ENCODE measurements around the gene DHRS3. TPM values are rescaled to one million over a fixed set of nuclear protein-coding genes. Genes with fewer than 3 reads are reported as not detected.

Gene DHRS3
- total and polyA plus RNA-seq, 2 donors (not counting 1 experiment from before 2014, with no cell fraction given), result 8.4 to 36.8 TPM

- H3K4me2 ChIP-seq (ENCODE audit: extremely low read depth, insufficient read depth, low read length), result no peak overlapping the region
- no peaks in the 10 kb centered on the region for H3K36me3 ChIP-seq (ENCODE audit: control insufficient read depth, insufficient read depth, low read length)
- H3K9me3 ChIP-seq (ENCODE audit: control insufficient read depth, insufficient read depth, low read depth, low read length), result no peaks in the 10 kb centered on the region
- TF ChIP-seq EZH2 (IDR thresholded peaks at IDR 0.05; ENCODE audit: low read length, missing control alignments), result no peak
- TF ChIP-seq, protein P1, sequence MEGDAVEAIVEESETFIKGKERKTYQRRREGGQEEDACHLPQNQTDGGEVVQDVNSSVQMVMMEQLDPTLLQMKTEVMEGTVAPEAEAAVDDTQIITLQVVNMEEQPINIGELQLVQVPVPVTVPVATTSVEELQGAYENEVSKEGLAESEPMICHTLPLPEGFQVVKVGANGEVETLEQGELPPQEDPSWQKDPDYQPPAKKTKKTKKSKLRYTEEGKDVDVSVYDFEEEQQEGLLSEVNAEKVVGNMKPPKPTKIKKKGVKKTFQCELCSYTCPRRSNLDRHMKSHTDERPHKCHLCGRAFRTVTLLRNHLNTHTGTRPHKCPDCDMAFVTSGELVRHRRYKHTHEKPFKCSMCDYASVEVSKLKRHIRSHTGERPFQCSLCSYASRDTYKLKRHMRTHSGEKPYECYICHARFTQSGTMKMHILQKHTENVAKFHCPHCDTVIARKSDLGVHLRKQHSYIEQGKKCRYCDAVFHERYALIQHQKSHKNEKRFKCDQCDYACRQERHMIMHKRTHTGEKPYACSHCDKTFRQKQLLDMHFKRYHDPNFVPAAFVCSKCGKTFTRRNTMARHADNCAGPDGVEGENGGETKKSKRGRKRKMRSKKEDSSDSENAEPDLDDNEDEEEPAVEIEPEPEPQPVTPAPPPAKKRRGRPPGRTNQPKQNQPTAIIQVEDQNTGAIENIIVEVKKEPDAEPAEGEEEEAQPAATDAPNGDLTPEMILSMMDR (conservative IDR thresholded peaks at IDR 0.05 in 1 of 2, IDR thresholded peaks at IDR 0.05 in 1 of 2; ENCODE audit: low read depth in 1 of 2, low read length in 2 of 2), result no peak
- DNase-seq (ENCODE audit: low read depth in 2 of 2), result peak in 1 of 2 donors; percentile 78
- no peak overlapping the region for H2AFZ ChIP-seq (ENCODE audit: low read length)
- no peaks in the 10 kb centered on the region for H3K27me3 ChIP-seq (ENCODE audit: control insufficient read depth, insufficient read depth, low read length)
- H3K79me2 ChIP-seq (ENCODE audit: control insufficient read depth, insufficient read depth, low read length), result no peaks in the 10 kb centered on the region
- peaks cover 7% of the 10 kb centered on the region for H3K4me1 ChIP-seq (ENCODE audit: control insufficient read depth, extremely low read depth, insufficient read depth, low read length)
- H4K20me1 ChIP-seq (ENCODE audit: control insufficient read depth, extremely low read depth, insufficient read depth, low read length), result no peaks in the 10 kb centered on the region
- no peak overlapping the region for H3K4me3 ChIP-seq (replicated peaks in 1 of 4; ENCODE audit: control extremely low read depth in 1 of 4, insufficient read depth in 1 of 4, low read depth in 3 of 4, low read length in 4 of 4)
- no peak overlapping the region for H3K9ac ChIP-seq (ENCODE audit: insufficient read depth, low read length)
- H3K27ac ChIP-seq (ENCODE audit: insufficient read depth, low read length), result no peak overlapping the region
Measured at GRCh38 chr1:12608311-12608957, 9.6 kb downstream of the DHRS3 start.

GRCh38 chr1:12607263-12607662 lies 10.7 kb downstream of the DHRS3 start:
- Histone ChIP-seq H3K27me3 (ENCODE audit: control insufficient read depth, insufficient read depth, low read length) (no peaks in the 10 kb centered on the region), H3K4me2 (ENCODE audit: extremely low read depth, insufficient read depth, low read length) (no peak overlapping the region), H3K79me2 (ENCODE audit: control insufficient read depth, insufficient read depth, low read length) (no peaks in the 10 kb centered on the region), H3K36me3 (ENCODE audit: control insufficient read depth, insufficient read depth, low read length) (no peaks in the 10 kb centered on the region), H3K9me3 (ENCODE audit: control insufficient read depth, insufficient read depth, low read depth, low read length) (no peaks in the 10 kb centered on the region), H2AFZ (ENCODE audit: low read length) (no peak overlapping the region), H3K9ac (ENCODE audit: insufficient read depth, low read length) (no peak overlapping the region), H3K4me3 (replicated peaks in 1 of 4; ENCODE audit: control extremely low read depth in 1 of 4, insufficient read depth in 1 of 4, low read depth in 3 of 4, low read length in 4 of 4) (no peak overlapping the region), H4K20me1 (ENCODE audit: control insufficient read depth, extremely low read depth, insufficient read depth, low read length) (no peaks in the 10 kb centered on the region), H3K27ac (ENCODE audit: insufficient read depth, low read length) (no peak overlapping the region), H3K4me1 (ENCODE audit: control insufficient read depth, extremely low read depth, insufficient read depth, low read length) (peaks cover 16% of the 10 kb centered on the region)
- no peak for DNase-seq (ENCODE audit: low read depth in 2 of 2)
- no peak for TF ChIP-seq EZH2 (IDR thresholded peaks at IDR 0.05; ENCODE audit: low read length, missing control alignments)
- TF ChIP-seq, protein P1 (conservative IDR thresholded peaks at IDR 0.05 in 1 of 2, IDR thresholded peaks at IDR 0.05 in 1 of 2; ENCODE audit: low read depth in 1 of 2, low read length in 2 of 2), result no peak

DNA sequence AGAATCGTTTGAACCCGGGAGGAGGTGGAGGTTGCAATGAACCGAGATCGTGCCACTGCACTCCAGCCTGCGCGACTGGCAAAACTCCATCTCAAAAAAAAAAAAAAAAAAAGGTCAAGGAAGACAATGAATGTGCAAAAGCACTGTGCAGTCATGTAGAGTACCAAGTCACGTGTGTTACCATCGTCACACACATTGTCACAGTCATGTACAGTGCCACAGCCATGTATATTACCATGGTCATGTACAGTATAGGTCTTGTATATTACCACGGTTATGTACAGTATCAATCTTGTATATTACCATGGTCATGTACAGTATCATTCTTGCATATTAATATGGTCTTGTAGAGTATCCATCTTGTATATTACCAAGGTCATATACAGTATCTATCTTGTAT lies 13.0 kb downstream of the DHRS3 start:
- H3K27ac ChIP-seq (ENCODE audit: insufficient read depth, low read length), result no peak overlapping the region

More for the DNA sequence above, 13.0 kb downstream of the DHRS3 start:
- no peak overlapping the region for H3K4me2 ChIP-seq (ENCODE audit: extremely low read depth, insufficient read depth, low read length)
- H3K9ac ChIP-seq (ENCODE audit: insufficient read depth, low read length), result no peak overlapping the region
- H2AFZ ChIP-seq (ENCODE audit: low read length), result no peak overlapping the region
- no peak overlapping the region for H3K4me3 ChIP-seq (replicated peaks in 1 of 4; ENCODE audit: control extremely low read depth in 1 of 4, insufficient read depth in 1 of 4, low read depth in 3 of 4, low read length in 4 of 4)
- H3K9me3 ChIP-seq (ENCODE audit: control insufficient read depth, insufficient read depth, low read depth, low read length), result no peaks in the 10 kb centered on the region
- peaks cover 23% of the 10 kb centered on the region for H3K4me1 ChIP-seq (ENCODE audit: control insufficient read depth, extremely low read depth, insufficient read depth, low read length)
- no peaks in the 10 kb centered on the region for H4K20me1 ChIP-seq (ENCODE audit: control insufficient read depth, extremely low read depth, insufficient read depth, low read length)
- TF ChIP-seq, protein P1 (conservative IDR thresholded peaks at IDR 0.05 in 1 of 2, IDR thresholded peaks at IDR 0.05 in 1 of 2; ENCODE audit: low read depth in 1 of 2, low read length in 2 of 2), result no peak
- no peak for TF ChIP-seq EZH2 (IDR thresholded peaks at IDR 0.05; ENCODE audit: low read length, missing control alignments)
- no peaks in the 10 kb centered on the region for H3K27me3 ChIP-seq (ENCODE audit: control insufficient read depth, insufficient read depth, low read length)
- no peak for DNase-seq (ENCODE audit: low read depth in 2 of 2)
- H3K36me3 ChIP-seq (ENCODE audit: control insufficient read depth, insufficient read depth, low read length), result no peaks in the 10 kb centered on the region
- no peaks in the 10 kb centered on the region for H3K79me2 ChIP-seq (ENCODE audit: control insufficient read depth, insufficient read depth, low read length)
